ENCODE data around the gene CMSS1. TPM values are rescaled to one million over a fixed set of nuclear protein-coding genes. Genes with fewer than 3 reads are reported as not detected.

The CMSS1 gene
- total and polyA plus RNA-seq, 3 donors from 2014 or later, result 24.6 to 47.9 (median 24.9) TPM

GRCh38 chr3:99882436-99883137 is 64.9 kb downstream of the CMSS1 start:
- Histone ChIP-seq H3K27me3 (no peaks in the 10 kb centered on the region), H3K36me3 (ENCODE audit: low read depth, missing control alignments) (no peaks in the 10 kb centered on the region), H3K9me3 (no peaks in the 10 kb centered on the region), H3K4me1 (peaks cover 30% of the 10 kb centered on the region), H3K27ac (peak overlapping the region; percentile 34 to 56), H3K4me3 (no peak overlapping the region)
- WGBS, 2 donors, result 64 to 71% methylated on average over 1 of the region's 1 CpG
- no peak for DNase-seq
- TF ChIP-seq CTCF (IDR thresholded peaks at IDR 0.05) (no peak), POLR2A (IDR thresholded peaks at IDR 0.05) (no peak)
- intact Hi-C loops (cut with DNase I; ENCODE audit: low total_unique reads), result no loop called here

GRCh38 chr3:99883138-99883461 is 65.4 kb downstream of the CMSS1 start:
- Histone ChIP-seq H3K36me3 (ENCODE audit: low read depth, missing control alignments) (no peaks in the 10 kb centered on the region), H3K4me3 (no peak overlapping the region), H3K27me3 (no peaks in the 10 kb centered on the region), H3K4me1 (peaks cover 30% of the 10 kb centered on the region), H3K27ac (peak overlapping the region in 1 of 2 donors; percentile 29), H3K9me3 (no peaks in the 10 kb centered on the region)
- DNase-seq, result no peak
- WGBS, 2 donors, result 63 to 65% methylated on average over 2 of the region's 2 CpGs
- TF ChIP-seq CTCF (IDR thresholded peaks at IDR 0.05) (no peak), POLR2A (IDR thresholded peaks at IDR 0.05) (no peak)
- intact Hi-C loops (cut with DNase I; ENCODE audit: low total_unique reads), result no loop called here

GRCh38 chr3:99883693-99884092 is 66.0 kb downstream of the CMSS1 start:
- peaks cover 30% of the 10 kb centered on the region for H3K4me1 ChIP-seq
- no peaks in the 10 kb centered on the region for H3K36me3 ChIP-seq (ENCODE audit: low read depth, missing control alignments)
- no peak overlapping the region for H3K4me3 ChIP-seq
- H3K27ac ChIP-seq, result no peak overlapping the region
- no peak for TF ChIP-seq POLR2A (IDR thresholded peaks at IDR 0.05)
- no peak for TF ChIP-seq CTCF (IDR thresholded peaks at IDR 0.05)
- no peaks in the 10 kb centered on the region for H3K9me3 ChIP-seq
- intact Hi-C loops (cut with DNase I; ENCODE audit: low total_unique reads), result no loop called here
- WGBS, 2 donors, result 77 to 78% methylated on average over 1 of the region's 1 CpG
- no peaks in the 10 kb centered on the region for H3K27me3 ChIP-seq
- no peak for DNase-seq

GRCh38 chr3:99884484-99884883 is 66.8 kb downstream of the CMSS1 start:
- no peaks in the 10 kb centered on the region for H3K36me3 ChIP-seq (ENCODE audit: low read depth, missing control alignments)
- TF ChIP-seq CTCF (IDR thresholded peaks at IDR 0.05) (no peak), POLR2A (IDR thresholded peaks at IDR 0.05) (no peak)
- H3K4me3 ChIP-seq, result no peak overlapping the region
- WGBS, 2 donors, result 39 to 55% methylated on average over 2 of the region's 2 CpGs
- no peak for DNase-seq
- intact Hi-C loops (cut with DNase I; ENCODE audit: low total_unique reads), result no loop called here
- H3K27me3 ChIP-seq, result no peaks in the 10 kb centered on the region
- H3K9me3 ChIP-seq, result no peaks in the 10 kb centered on the region
- H3K4me1 ChIP-seq, result peaks cover 34% of the 10 kb centered on the region
- no peak overlapping the region for H3K27ac ChIP-seq

GRCh38 chr3:99885085-99885484 is 67.4 kb downstream of the CMSS1 start:
- Histone ChIP-seq H3K27ac (no peak overlapping the region), H3K4me1 (peaks cover 34% of the 10 kb centered on the region), H3K27me3 (no peaks in the 10 kb centered on the region), H3K36me3 (ENCODE audit: low read depth, missing control alignments) (no peaks in the 10 kb centered on the region), H3K4me3 (no peak overlapping the region), H3K9me3 (no peaks in the 10 kb centered on the region)
- TF ChIP-seq POLR2A (IDR thresholded peaks at IDR 0.05) (no peak), CTCF (IDR thresholded peaks at IDR 0.05) (no peak)
- DNase-seq, result no peak
- intact Hi-C loops (cut with DNase I; ENCODE audit: low total_unique reads), result no loop called here
- WGBS, 2 donors, result 89 to 91% methylated on average over 1 of the region's 1 CpG
